CD14-positive monocyte (primary cell): ENCODE data around the gene TOMM7. TPM values are rescaled to one million over a fixed set of nuclear protein-coding genes. Genes with fewer than 3 reads are reported as not detected.

Source experiments
- DNase-seq, 3 donors: peaks; one replicate each; pipeline ENCODE4 v3.0.0-alpha.2; 2011 to 2022
- H2AFZ ChIP-seq: 2 replicates; pipeline ENCODE4 v1.6.0; 2012; ENCODE audit warnings: mild to moderate bottlenecking, low read depth, low read length, inconsistent platforms; ENCODE audit not compliant: insufficient read depth, poor library complexity, severe bottlenecking
- H3K27ac ChIP-seq, 2 donors: 1 replicate in 1 of 2; 2 replicates in 1 of 2; pipeline ENCODE4 v1.5.1; 2012 to 2013; ENCODE audit warnings: low read length in 2 of 2, control low read depth in 1 of 2, inconsistent platforms in 1 of 2, low read depth in 1 of 2, mild to moderate bottlenecking in 1 of 2
- H3K27me3 ChIP-seq, 2 donors: one replicate each; pipeline versions ENCODE4 v1.6.0 to v1.6.1; 2011 to 2013; ENCODE audit warnings: low read length in 2 of 2; ENCODE audit not compliant: control insufficient read depth in 2 of 2, insufficient read depth in 2 of 2
- H3K36me3 ChIP-seq, 2 donors: replicated peaks in 1 of 2; 1 replicate in 1 of 2; 2 replicates in 1 of 2; pipeline versions ENCODE4 v1.5.1 to v1.6.1; 2012 to 2013; ENCODE audit warnings: low read length in 2 of 2, control low read depth in 1 of 2, inconsistent platforms in 1 of 2, mild to moderate bottlenecking in 1 of 2; ENCODE audit not compliant: insufficient read depth in 2 of 2, control insufficient read depth in 1 of 2
- H3K4me1 ChIP-seq, 2 donors: 1 replicate in 1 of 2; 2 replicates in 1 of 2; pipeline versions ENCODE4 v1.5.1 to v1.6.1; 2012 to 2013; ENCODE audit warnings: low read length in 2 of 2, control low read depth in 1 of 2, inconsistent platforms in 1 of 2, mild to moderate bottlenecking in 1 of 2, moderate library complexity in 1 of 2; ENCODE audit not compliant: insufficient read depth in 2 of 2, control insufficient read depth in 1 of 2
- H3K4me2 ChIP-seq: replicated peaks from 2 replicates; pipeline ENCODE3; 2012; ENCODE audit warnings: low read length, moderate library complexity, mild to moderate bottlenecking; ENCODE audit not compliant: poor library complexity, severe bottlenecking; ENCODE audit errors: extremely low read depth
- H3K4me3 ChIP-seq, 3 experiments: fragments of 200-600 bp in 1 of 3; sonication (generic) in 1 of 3; replicated peaks in 1 of 3; 1 replicate in 2 of 3; 2 replicates in 1 of 3; pipeline ENCODE4 v1.5.1; 2011 to 2013; ENCODE audit warnings: low read length in 3 of 3, mild to moderate bottlenecking in 3 of 3, control low read depth in 2 of 3, low read depth in 2 of 3, inconsistent platforms in 1 of 3, moderate library complexity in 1 of 3
- H3K79me2 ChIP-seq: 2 replicates; pipeline ENCODE4 v1.6.0; 2012; ENCODE audit warnings: mild to moderate bottlenecking, control low read depth, inconsistent platforms, low read length, moderate library complexity; ENCODE audit not compliant: insufficient read depth
- H3K9ac ChIP-seq: 2 replicates; pipeline ENCODE4 v1.6.0; 2017; ENCODE audit warnings: low read length, mild to moderate bottlenecking; ENCODE audit not compliant: insufficient read depth, poor library complexity, severe bottlenecking
- H3K9me3 ChIP-seq, 2 donors: replicated peaks in 1 of 2; 1 replicate in 1 of 2; 2 replicates in 1 of 2; pipeline versions ENCODE4 v1.5.1 to v1.6.1; 2012 to 2013; ENCODE audit warnings: low read length in 2 of 2, control low read depth in 1 of 2; ENCODE audit not compliant: control insufficient read depth in 1 of 2, insufficient read depth in 1 of 2
- H4K20me1 ChIP-seq: 2 replicates; pipeline ENCODE4 v1.6.0; 2012; ENCODE audit warnings: mild to moderate bottlenecking, low read length, control low read depth, moderate library complexity; ENCODE audit not compliant: insufficient read depth
- H3K27ac Mint-ChIP-seq, 7 donors: one replicate each; pipeline ENCODE4 v1.8.0; 2020; ENCODE audit warnings: mild to moderate bottlenecking in 7 of 7, mixed read lengths in 7 of 7, moderate library complexity in 6 of 7, inconsistent platforms in 2 of 7
- H3K27me3 Mint-ChIP-seq, 3 donors: one replicate each; pipeline ENCODE4 v1.8.0; 2021 to 2022; ENCODE audit warnings: low read depth in 3 of 3, mild to moderate bottlenecking in 3 of 3, mixed read lengths in 3 of 3, moderate library complexity in 3 of 3, inconsistent platforms in 1 of 3
- H3K36me3 Mint-ChIP-seq, 2 donors: one replicate each; pipeline ENCODE4 v1.8.0; 2020; ENCODE audit warnings: mixed read lengths in 2 of 2, inconsistent platforms in 1 of 2, mild to moderate bottlenecking in 1 of 2
- H3K4me1 Mint-ChIP-seq: one replicate; pipeline ENCODE4 v1.8.0; 2020; ENCODE audit warnings: mild to moderate bottlenecking, mixed read lengths
- H3K4me3 Mint-ChIP-seq, 2 donors: one replicate each; pipeline ENCODE4 v1.8.0; 2020; ENCODE audit warnings: mild to moderate bottlenecking in 2 of 2, mixed read lengths in 2 of 2, moderate library complexity in 1 of 2
- H3K9me3 Mint-ChIP-seq, 7 donors: one replicate each; pipeline ENCODE4 v1.8.0; 2020 to 2022; ENCODE audit warnings: mixed read lengths in 7 of 7, mild to moderate bottlenecking in 6 of 7, moderate library complexity in 6 of 7, inconsistent platforms in 2 of 7
- whole genome bisulfite sequencing: methylation state at CpG from one replicate; pipeline ENCODE4 v1.1.5; 2013; ENCODE audit warnings: missing lambda C conversion rate; ENCODE audit not compliant: insufficient coverage; 5-methylcytosine and 5-hydroxymethylcytosine counted together
- intact Hi-C, 2 donors: fragments of 100-400 bp; cut with micrococcal nuclease; formaldehyde crosslinking; loops; one replicate each; pipeline versions ENCODE4 v1.15.0 to v1.15.1; 2023
- polyA plus RNA-seq, 3 donors: library from polyadenylated mRNA; depleted of rRNA in 1 of 3; unstranded in 2 of 3; stranded (reverse) in 1 of 3; fragments of 300-500 nt in 2 of 3; fragments of >200 nt in 1 of 3; fragmentation: Illumina TruSeq in 2 of 3; gene quantifications; 1 replicate in 2 of 3; 2 replicates in 1 of 3; pipeline ENCODE4 v1.2.3, GENCODE V29; 2012 to 2021
- TF ChIP-seq, protein P1 (sequence below): fragments of 200-600 bp; IDR thresholded peaks from one replicate; pipeline ENCODE4 v1.8.0; 2022; ENCODE audit warnings: antibody characterized with exemption, mild to moderate bottlenecking

The TOMM7 gene
- polyA plus RNA-seq, 3 donors = 93.3 to 125 (median 111) TPM

DNA sequence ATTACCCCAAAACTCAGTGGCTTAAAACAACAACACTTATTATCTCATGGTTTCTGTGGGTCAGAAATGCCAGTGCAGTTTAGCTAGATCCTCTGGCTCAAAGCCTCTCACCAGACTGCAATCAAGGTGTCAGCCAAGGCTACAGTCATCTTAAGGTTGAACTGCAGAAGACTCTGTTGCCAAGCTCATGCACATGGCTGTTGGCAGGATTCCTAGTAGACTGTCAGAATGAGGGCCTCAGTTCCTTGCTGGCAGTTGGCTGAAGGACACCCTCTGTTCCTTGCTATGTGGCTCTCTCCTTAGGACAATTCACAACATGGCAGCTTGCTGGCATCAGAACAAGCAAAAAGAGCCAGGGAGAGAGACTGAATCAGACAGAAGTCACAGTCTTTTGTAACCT, 34.7 kb downstream of the TOMM7 start:
- no peak overlapping the region for H3K9ac ChIP-seq
- H3K27ac ChIP-seq = no peak overlapping the region
- H3K36me3 ChIP-seq = no peaks in the 10 kb centered on the region
- H2AFZ ChIP-seq = no peak overlapping the region
- H3K4me2 ChIP-seq = no peak overlapping the region
- H3K27me3 ChIP-seq = no peaks in the 10 kb centered on the region
- H3K4me1 ChIP-seq = no peaks in the 10 kb centered on the region
- no peak overlapping the region for H3K4me3 Mint-ChIP-seq
- DNase-seq = no peak
- intact Hi-C loops = no loop called here
- H3K27me3 Mint-ChIP-seq = peaks cover 0 to 5% (median 4%) of the 10 kb centered on the region in 3 donors
- TF ChIP-seq, protein P1, sequence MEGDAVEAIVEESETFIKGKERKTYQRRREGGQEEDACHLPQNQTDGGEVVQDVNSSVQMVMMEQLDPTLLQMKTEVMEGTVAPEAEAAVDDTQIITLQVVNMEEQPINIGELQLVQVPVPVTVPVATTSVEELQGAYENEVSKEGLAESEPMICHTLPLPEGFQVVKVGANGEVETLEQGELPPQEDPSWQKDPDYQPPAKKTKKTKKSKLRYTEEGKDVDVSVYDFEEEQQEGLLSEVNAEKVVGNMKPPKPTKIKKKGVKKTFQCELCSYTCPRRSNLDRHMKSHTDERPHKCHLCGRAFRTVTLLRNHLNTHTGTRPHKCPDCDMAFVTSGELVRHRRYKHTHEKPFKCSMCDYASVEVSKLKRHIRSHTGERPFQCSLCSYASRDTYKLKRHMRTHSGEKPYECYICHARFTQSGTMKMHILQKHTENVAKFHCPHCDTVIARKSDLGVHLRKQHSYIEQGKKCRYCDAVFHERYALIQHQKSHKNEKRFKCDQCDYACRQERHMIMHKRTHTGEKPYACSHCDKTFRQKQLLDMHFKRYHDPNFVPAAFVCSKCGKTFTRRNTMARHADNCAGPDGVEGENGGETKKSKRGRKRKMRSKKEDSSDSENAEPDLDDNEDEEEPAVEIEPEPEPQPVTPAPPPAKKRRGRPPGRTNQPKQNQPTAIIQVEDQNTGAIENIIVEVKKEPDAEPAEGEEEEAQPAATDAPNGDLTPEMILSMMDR = no peak
- H3K27ac Mint-ChIP-seq = no peak overlapping the region
- H3K9me3 Mint-ChIP-seq = no peaks in the 10 kb centered on the region
- no peaks in the 10 kb centered on the region for H3K79me2 ChIP-seq
- no peaks in the 10 kb centered on the region for H4K20me1 ChIP-seq
- no peaks in the 10 kb centered on the region for H3K36me3 Mint-ChIP-seq
- H3K4me1 Mint-ChIP-seq = no peaks in the 10 kb centered on the region
- H3K4me3 ChIP-seq = no peak overlapping the region
- H3K9me3 ChIP-seq = no peaks in the 10 kb centered on the region

DNA sequence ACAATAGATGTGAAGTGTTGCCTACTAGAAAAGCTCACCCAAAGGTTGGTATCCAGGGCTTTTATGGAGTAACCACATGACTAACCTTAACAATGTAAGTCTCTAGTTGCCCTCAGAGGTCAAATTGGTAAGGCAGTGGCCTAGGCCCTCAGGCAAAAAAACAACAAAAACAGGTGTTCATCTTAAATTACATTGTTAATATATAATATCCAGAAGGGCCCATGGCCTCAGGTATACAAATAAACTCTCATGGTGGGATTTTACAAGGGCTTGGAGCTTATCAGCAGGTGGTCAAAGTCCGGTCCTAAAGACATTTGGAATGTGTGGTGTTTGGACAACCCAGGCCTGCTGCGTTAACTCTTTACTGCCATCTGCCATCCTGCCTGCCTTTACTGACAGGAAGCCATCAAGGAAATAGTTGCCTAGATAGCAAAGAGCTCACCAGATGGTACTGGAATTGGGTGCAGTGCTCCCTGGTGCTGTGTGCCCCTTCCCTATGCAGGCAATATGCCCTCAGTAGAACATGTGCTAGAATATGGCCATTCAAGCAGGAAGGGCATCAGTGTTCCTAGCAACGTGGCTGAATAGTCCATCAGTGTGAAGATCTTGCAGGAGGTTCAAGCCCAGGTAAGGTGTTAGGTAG, 36.2 kb downstream of the TOMM7 start:
- H2AFZ ChIP-seq = no peak overlapping the region
- intact Hi-C loops = no loop called here
- no peaks in the 10 kb centered on the region for H3K36me3 Mint-ChIP-seq
- no peaks in the 10 kb centered on the region for H3K4me1 Mint-ChIP-seq
- H3K27me3 ChIP-seq = no peaks in the 10 kb centered on the region
- H3K27me3 Mint-ChIP-seq = peaks cover 0 to 6% (median 4%) of the 10 kb centered on the region in 3 donors
- no peak overlapping the region for H3K9ac ChIP-seq
- no peak overlapping the region for H3K4me3 ChIP-seq
- H3K9me3 ChIP-seq = no peaks in the 10 kb centered on the region
- no peaks in the 10 kb centered on the region for H3K9me3 Mint-ChIP-seq
- DNase-seq = no peak
- TF ChIP-seq, protein P1 = no peak
- 83% methylated on average over 2 of the region's 3 CpGs for WGBS
- no peaks in the 10 kb centered on the region for H3K4me1 ChIP-seq
- no peaks in the 10 kb centered on the region for H3K36me3 ChIP-seq
- H3K27ac Mint-ChIP-seq = no peak overlapping the region
- no peak overlapping the region for H3K27ac ChIP-seq
- H3K4me2 ChIP-seq = no peak overlapping the region
- H4K20me1 ChIP-seq = no peaks in the 10 kb centered on the region
- no peaks in the 10 kb centered on the region for H3K79me2 ChIP-seq
- no peak overlapping the region for H3K4me3 Mint-ChIP-seq
